ENCODE results near the gene LTBP3. TPM values are rescaled to one million over a fixed set of nuclear protein-coding genes. Genes with fewer than 3 reads are reported as not detected.

Gene LTBP3
- total RNA-seq, 1 experiment from 2014 or later = 92.1 TPM

GRCh38 chr11:65559951-65560537 lies 1.9 kb upstream of the LTBP3 start:
- peak overlapping the region; percentile 87 for H3K27ac ChIP-seq (ENCODE audit: low read depth, low read length, poor library complexity, severe bottlenecking)
- H3K9me3 ChIP-seq (ENCODE audit: low read depth, low read length, poor library complexity, severe bottlenecking) = no peaks in the 10 kb centered on the region
- peak; percentile 73 for DNase-seq (ENCODE audit: low spot score)
- no peak overlapping the region for H3K4me3 ChIP-seq (ENCODE audit: low read depth, low read length, poor library complexity, severe bottlenecking)
- ChIA-PET CTCF (interaction anchor here (0.8 kb wide), 1 partner anchor 10 kb away, joined by 3 read pairs; the partner anchor contains the start of gene ZNRD2), POLR2A (ENCODE audit: low non-redundant PET) (interaction anchor here (0.7 to 0.9 kb wide), 2 partner anchors 31 to 56 kb away, joined by 3 to 4 read pairs; no protein-coding TSS in a partner anchor)
- H3K27me3 ChIP-seq (replicated peaks; ENCODE audit: insufficient read depth, low read depth, low read length, poor library complexity) = no peaks in the 10 kb centered on the region
- intact Hi-C loops (cut with micrococcal nuclease; ENCODE audit: unreplicated experiment) = no loop called here
- TF ChIP-seq, protein P1, sequence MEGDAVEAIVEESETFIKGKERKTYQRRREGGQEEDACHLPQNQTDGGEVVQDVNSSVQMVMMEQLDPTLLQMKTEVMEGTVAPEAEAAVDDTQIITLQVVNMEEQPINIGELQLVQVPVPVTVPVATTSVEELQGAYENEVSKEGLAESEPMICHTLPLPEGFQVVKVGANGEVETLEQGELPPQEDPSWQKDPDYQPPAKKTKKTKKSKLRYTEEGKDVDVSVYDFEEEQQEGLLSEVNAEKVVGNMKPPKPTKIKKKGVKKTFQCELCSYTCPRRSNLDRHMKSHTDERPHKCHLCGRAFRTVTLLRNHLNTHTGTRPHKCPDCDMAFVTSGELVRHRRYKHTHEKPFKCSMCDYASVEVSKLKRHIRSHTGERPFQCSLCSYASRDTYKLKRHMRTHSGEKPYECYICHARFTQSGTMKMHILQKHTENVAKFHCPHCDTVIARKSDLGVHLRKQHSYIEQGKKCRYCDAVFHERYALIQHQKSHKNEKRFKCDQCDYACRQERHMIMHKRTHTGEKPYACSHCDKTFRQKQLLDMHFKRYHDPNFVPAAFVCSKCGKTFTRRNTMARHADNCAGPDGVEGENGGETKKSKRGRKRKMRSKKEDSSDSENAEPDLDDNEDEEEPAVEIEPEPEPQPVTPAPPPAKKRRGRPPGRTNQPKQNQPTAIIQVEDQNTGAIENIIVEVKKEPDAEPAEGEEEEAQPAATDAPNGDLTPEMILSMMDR (conservative IDR thresholded peaks at IDR 0.05; ENCODE audit: low read depth, low read length) = no peak
- TF ChIP-seq EZH2 (IDR thresholded peaks at IDR 0.05; ENCODE audit: borderline replicate concordance, low read depth, low read length, poor library complexity, severe bottlenecking) = no peak
- no peaks in the 10 kb centered on the region for H3K36me3 ChIP-seq (ENCODE audit: insufficient read depth, low read length, poor library complexity, severe bottlenecking)
- peaks cover 41% of the 10 kb centered on the region for H3K4me1 ChIP-seq (ENCODE audit: insufficient read depth, low read length, poor library complexity, severe bottlenecking)
- BruUV-seq (replicated peaks) = no TSS peak

GRCh38 chr11:65559535-65559934 lies 1.4 kb upstream of the LTBP3 start:
- DNase-seq (ENCODE audit: low spot score) = no peak
- intact Hi-C loops (cut with micrococcal nuclease; ENCODE audit: unreplicated experiment) = no loop called here
- Histone ChIP-seq H3K4me3 (ENCODE audit: low read depth, low read length, poor library complexity, severe bottlenecking) (peak overlapping the region; percentile 59), H3K4me1 (ENCODE audit: insufficient read depth, low read length, poor library complexity, severe bottlenecking) (peaks cover 41% of the 10 kb centered on the region), H3K27ac (ENCODE audit: low read depth, low read length, poor library complexity, severe bottlenecking) (peak overlapping the region; percentile 87), H3K27me3 (replicated peaks; ENCODE audit: insufficient read depth, low read depth, low read length, poor library complexity) (no peaks in the 10 kb centered on the region), H3K36me3 (ENCODE audit: insufficient read depth, low read length, poor library complexity, severe bottlenecking) (no peaks in the 10 kb centered on the region), H3K9me3 (ENCODE audit: low read depth, low read length, poor library complexity, severe bottlenecking) (no peaks in the 10 kb centered on the region)
- CTCF ChIA-PET = interaction anchor here (0.8 kb wide), 1 partner anchor 11 kb away, joined by 3 read pairs; the partner anchor contains the start of gene ZNRD2
- BruUV-seq (replicated peaks) = no TSS peak
- no peak for TF ChIP-seq EZH2 (IDR thresholded peaks at IDR 0.05; ENCODE audit: borderline replicate concordance, low read depth, low read length, poor library complexity, severe bottlenecking)
- TF ChIP-seq, protein P1 (conservative IDR thresholded peaks at IDR 0.05; ENCODE audit: low read depth, low read length) = no peak
- POLR2A ChIA-PET (ENCODE audit: low non-redundant PET) = interaction anchor here (0.7 to 0.9 kb wide), 2 partner anchors 32 to 55 kb away, joined by 3 to 4 read pairs; no protein-coding TSS in a partner anchor

- ChIA-PET CTCF (interaction anchor here (1.2 kb wide), 1 partner anchor 18 kb away, joined by 5 read pairs; no protein-coding TSS in a partner anchor), POLR2A (ENCODE audit: low non-redundant PET) (interaction anchor here (0.9 kb wide), 1 partner anchor 55 kb away, joined by 3 read pairs; no protein-coding TSS in a partner anchor)
- Histone ChIP-seq H3K36me3 (ENCODE audit: insufficient read depth, low read length, poor library complexity, severe bottlenecking) (no peaks in the 10 kb centered on the region), H3K4me1 (ENCODE audit: insufficient read depth, low read length, poor library complexity, severe bottlenecking) (peaks cover 41% of the 10 kb centered on the region), H3K9me3 (ENCODE audit: low read depth, low read length, poor library complexity, severe bottlenecking) (no peaks in the 10 kb centered on the region), H3K27me3 (replicated peaks; ENCODE audit: insufficient read depth, low read depth, low read length, poor library complexity) (no peaks in the 10 kb centered on the region), H3K4me3 (ENCODE audit: low read depth, low read length, poor library complexity, severe bottlenecking) (peak overlapping the region; percentile 59), H3K27ac (ENCODE audit: low read depth, low read length, poor library complexity, severe bottlenecking) (peak overlapping the region; percentile 87)
- BruUV-seq (replicated peaks) = no TSS peak
- peak; percentile 88 for DNase-seq (ENCODE audit: low spot score)
- TF ChIP-seq, protein P1 (conservative IDR thresholded peaks at IDR 0.05; ENCODE audit: low read depth, low read length) = no peak
- TF ChIP-seq EZH2 (IDR thresholded peaks at IDR 0.05; ENCODE audit: borderline replicate concordance, low read depth, low read length, poor library complexity, severe bottlenecking) = no peak
- intact Hi-C loops (cut with micrococcal nuclease; ENCODE audit: unreplicated experiment) = no loop called here
These were observed 861 bp upstream of the LTBP3 start for GRCh38 chr11:65558930-65559509.
